H9 (cell line): ENCODE data around the gene ITPR3. TPM values are rescaled to one million over a fixed set of nuclear protein-coding genes. Genes with fewer than 3 reads are reported as not detected.

Source experiments
- DNase-seq: peaks from one replicate; pipeline ENCODE4 v3.0.0-alpha.2; 2017
- H2AFZ ChIP-seq: one replicate; pipeline ENCODE4 v1.6.1; 2013; ENCODE audit warnings: mild to moderate bottlenecking, low read length, control low read depth, moderate library complexity
- H2AK5ac ChIP-seq: 2 replicates; pipeline ENCODE4 v1.6.1; 2013; ENCODE audit warnings: low read length, control low read depth, mixed read lengths; ENCODE audit not compliant: insufficient read length
- H2BK120ac ChIP-seq: one replicate; pipeline ENCODE4 v1.6.1; 2013; ENCODE audit warnings: low read depth, mild to moderate bottlenecking, low read length, control low read depth, inconsistent platforms; ENCODE audit not compliant: poor library complexity, severe bottlenecking
- H2BK12ac ChIP-seq: 2 replicates; pipeline ENCODE4 v1.6.1; 2013; ENCODE audit warnings: low read length, control low read depth, mixed read lengths, low read depth; ENCODE audit not compliant: insufficient read length
- H2BK15ac ChIP-seq: 2 replicates; pipeline ENCODE4 v1.6.1; 2013; ENCODE audit warnings: low read depth, low read length, control low read depth
- H2BK20ac ChIP-seq: one replicate; pipeline ENCODE4 v1.6.1; 2013; ENCODE audit warnings: low read depth, mild to moderate bottlenecking, low read length, control low read depth, inconsistent platforms; ENCODE audit not compliant: poor library complexity, severe bottlenecking
- H2BK5ac ChIP-seq: 2 replicates; pipeline ENCODE4 v1.6.1; 2013; ENCODE audit warnings: low read length, control low read depth, mixed read lengths; ENCODE audit not compliant: insufficient read length
- H3K14ac ChIP-seq: 2 replicates; pipeline ENCODE4 v1.6.1; 2013; ENCODE audit warnings: low read length, control low read depth; ENCODE audit not compliant: insufficient read depth
- H3K18ac ChIP-seq: 2 replicates; pipeline ENCODE4 v1.6.1; 2013; ENCODE audit warnings: low read depth, mild to moderate bottlenecking, mixed read lengths, low read length, control low read depth; ENCODE audit not compliant: insufficient read length
- H3K23ac ChIP-seq: 2 replicates; pipeline ENCODE4 v1.6.1; 2013; ENCODE audit warnings: low read length, control low read depth, mixed read lengths, low read depth; ENCODE audit not compliant: insufficient read length
- H3K23me2 ChIP-seq: 2 replicates; pipeline ENCODE4 v1.6.1; 2013; ENCODE audit warnings: low read depth, mild to moderate bottlenecking, mixed read lengths, low read length, control low read depth; ENCODE audit not compliant: insufficient read length, poor library complexity, severe bottlenecking
- H3K27ac ChIP-seq: 2 replicates; pipeline ENCODE4 v1.5.1; 2013; ENCODE audit warnings: low read length, control low read depth, mixed read lengths, low read depth; ENCODE audit not compliant: insufficient read length
- H3K27me3 ChIP-seq: 2 replicates; pipeline ENCODE4 v1.6.1; 2013; ENCODE audit warnings: low read length, control low read depth, inconsistent platforms; ENCODE audit not compliant: insufficient read depth
- H3K4ac ChIP-seq: 2 replicates; pipeline ENCODE4 v1.6.1; 2013; ENCODE audit warnings: low read depth, mild to moderate bottlenecking, control low read depth, inconsistent platforms, low read length, moderate library complexity
- H3K4me1 ChIP-seq: 2 replicates; pipeline ENCODE4 v1.6.1; 2013; ENCODE audit warnings: low read length, control low read depth, inconsistent platforms; ENCODE audit not compliant: insufficient read depth
- H3K4me2 ChIP-seq: 2 replicates; pipeline ENCODE4 v1.6.1; 2013; ENCODE audit warnings: low read length, control low read depth, mixed read lengths; ENCODE audit not compliant: insufficient read length, insufficient read depth
- H3K56ac ChIP-seq: 2 replicates; pipeline ENCODE4 v1.6.1; 2013; ENCODE audit warnings: low read depth, mild to moderate bottlenecking, mixed read lengths, low read length, control low read depth; ENCODE audit not compliant: insufficient read length
- H3K79me1 ChIP-seq: 2 replicates; pipeline ENCODE4 v1.6.1; 2013; ENCODE audit warnings: low read depth, mild to moderate bottlenecking, moderate library complexity, low read length, control low read depth, inconsistent platforms; ENCODE audit not compliant: insufficient read depth, poor library complexity, severe bottlenecking
- H3K79me2 ChIP-seq: 2 replicates; pipeline ENCODE4 v1.6.1; 2013; ENCODE audit warnings: low read length, control low read depth, inconsistent platforms; ENCODE audit not compliant: insufficient read depth
- H3K9ac ChIP-seq: 2 replicates; pipeline ENCODE4 v1.6.1; 2013; ENCODE audit warnings: low read length, control low read depth, mixed read lengths; ENCODE audit not compliant: insufficient read length; ENCODE audit errors: extremely low read depth
- H3K9me3 ChIP-seq: one replicate; pipeline ENCODE4 v1.6.1; 2013; ENCODE audit warnings: low read depth, low read length, inconsistent platforms; ENCODE audit not compliant: control insufficient read depth
- H3T11ph ChIP-seq: one replicate; pipeline ENCODE4 v1.6.1; 2013; ENCODE audit warnings: mild to moderate bottlenecking, low read length, control low read depth, inconsistent platforms
- H4K20me1 ChIP-seq: one replicate; pipeline ENCODE4 v1.6.1; 2013; ENCODE audit not compliant: control insufficient read depth, insufficient read length, insufficient read depth
- H4K5ac ChIP-seq: 2 replicates; pipeline ENCODE4 v1.6.1; 2013; ENCODE audit warnings: low read depth, mild to moderate bottlenecking, mixed read lengths, low read length, control low read depth; ENCODE audit not compliant: insufficient read length
- H4K8ac ChIP-seq: replicated peaks from 2 replicates; pipeline ENCODE4 v1.6.1; 2013; ENCODE audit warnings: low read length, control low read depth, mixed read lengths, low read depth; ENCODE audit not compliant: insufficient read length
- H4K91ac ChIP-seq: 2 replicates; pipeline ENCODE4 v1.6.1; 2013; ENCODE audit warnings: low read depth, mild to moderate bottlenecking, moderate library complexity, mixed read lengths, low read length, control low read depth; ENCODE audit not compliant: insufficient read length
- H3K27ac Mint-ChIP-seq, 3 experiments: 2 replicates in 2 of 3; 3 replicates in 1 of 3; pipeline ENCODE4 v1.8.0; 2020 to 2021; ENCODE audit warnings: mixed read lengths in 3 of 3, mild to moderate bottlenecking in 1 of 3, moderate library complexity in 1 of 3
- H3K27me3 Mint-ChIP-seq: 2 replicates; pipeline ENCODE4 v1.8.0; 2021; ENCODE audit warnings: low read depth, mild to moderate bottlenecking, moderate library complexity, mixed read lengths
- H3K36me3 Mint-ChIP-seq, 3 experiments: 2 replicates in 2 of 3; 3 replicates in 1 of 3; pipeline ENCODE4 v1.8.0; 2020 to 2021; ENCODE audit warnings: low read depth in 3 of 3, mixed read lengths in 3 of 3; ENCODE audit not compliant: insufficient read depth in 1 of 3
- H3K4me1 Mint-ChIP-seq, 2 experiments: 2 replicates each; pipeline ENCODE4 v1.8.0; 2020; ENCODE audit warnings: mixed read lengths in 2 of 2
- H3K4me3 Mint-ChIP-seq, 2 experiments: 2 replicates in 1 of 2; 3 replicates in 1 of 2; pipeline ENCODE4 v1.8.0; 2020 to 2021; ENCODE audit warnings: mild to moderate bottlenecking in 2 of 2, mixed read lengths in 2 of 2, moderate library complexity in 1 of 2
- H3K9me3 Mint-ChIP-seq, 2 experiments: 2 replicates in 1 of 2; 3 replicates in 1 of 2; pipeline ENCODE4 v1.8.0; 2020; ENCODE audit warnings: mild to moderate bottlenecking in 2 of 2, mixed read lengths in 2 of 2, moderate library complexity in 1 of 2
- WGBS: extraction: QIAGEN DNeasy Blood & Tissue Kit; methylation state at CpG from one replicate; pipeline ENCODE4 v1.1.7; 2013; ENCODE audit warnings: missing lambda C conversion rate, low lambda C conversion rate, mixed read lengths; ENCODE audit not compliant: insufficient read length; ENCODE audit errors: extremely low coverage; 5-methylcytosine and 5-hydroxymethylcytosine counted together
- total RNA-seq: library from RNA; stranded (reverse); gene quantifications from 2 replicates; pipeline ENCODE4 v1.2.1, GENCODE V29; 2021
- TF ChIP-seq, protein P1 (sequence below): fragments of 200-600 bp; sonication (generic); conservative IDR thresholded peaks from 3 replicates; pipeline ENCODE4 v1.8.0; 2021; ENCODE audit warnings: antibody characterized with exemption, mild to moderate bottlenecking

The ITPR3 gene
- total RNA-seq, 1 experiment from 2014 or later, result 40.3 TPM

DNA sequence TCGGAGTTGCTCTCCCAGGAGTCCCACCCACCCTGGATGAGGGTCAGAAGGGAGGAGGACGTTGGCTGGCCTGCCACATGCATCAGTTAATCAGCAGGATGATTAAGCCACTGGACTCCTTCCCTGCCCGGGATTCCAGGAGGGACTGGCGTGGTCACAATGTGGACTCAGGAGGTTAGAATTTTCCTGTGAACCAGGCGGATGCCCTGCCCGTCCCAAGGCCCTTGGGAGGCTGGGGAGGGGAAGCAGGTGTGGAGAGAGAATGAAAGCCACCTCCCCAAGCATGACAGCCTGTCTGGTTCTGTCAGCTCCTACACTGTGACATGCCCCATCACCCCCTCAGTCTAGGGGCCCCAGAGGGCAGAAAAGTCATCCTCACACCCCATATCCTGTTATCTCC lies 11.6 kb upstream of the ITPR3 start:
- Histone ChIP-seq H3K79me1 (no peaks in the 10 kb centered on the region), H4K5ac (no peak overlapping the region), H3K79me2 (no peaks in the 10 kb centered on the region), H3K9me3 (no peaks in the 10 kb centered on the region), H3K4me1 (peaks cover 8% of the 10 kb centered on the region; the same call in 1 of the 2 replicates), H3K4ac (no peak overlapping the region), H2AFZ (no peak overlapping the region), H2BK5ac (no peak overlapping the region), H3K18ac (no peak overlapping the region), H4K91ac (no peak overlapping the region), H3K27ac (no peak overlapping the region), H2BK12ac (no peak overlapping the region), H3K27me3 (no peaks in the 10 kb centered on the region), H4K20me1 (no peaks in the 10 kb centered on the region), H3K56ac (no peak overlapping the region), H3K14ac (no peak overlapping the region), H2AK5ac (no peak overlapping the region), H2BK15ac (no peak overlapping the region), H3T11ph (no peak overlapping the region), H4K8ac (no peak overlapping the region), H3K23ac (no peak overlapping the region), H2BK120ac (no peak overlapping the region), H3K4me2 (no peak overlapping the region), H3K9ac (no peak overlapping the region), H2BK20ac (no peak overlapping the region), H3K23me2 (no peaks in the 10 kb centered on the region)
- H3K27ac Mint-ChIP-seq, result 0 out of 7 replicates have a peak overlapping the region, but pooled peaks of 1 of the 3 experiments have one; percentile 25
- H3K4me1 Mint-ChIP-seq, result peaks cover 44 to 61% of the 10 kb centered on the region in 2 experiments
- no CpG with 5 or more reads among the region's 6 CpGs for WGBS
- peaks cover 21% of the 10 kb centered on the region for H3K27me3 Mint-ChIP-seq
- peaks cover 0 to 7% (median 5%) of the 10 kb centered on the region in 3 experiments; a peak in 3 of 7 replicates for H3K36me3 Mint-ChIP-seq
- DNase-seq, result no peak
- TF ChIP-seq, protein P1, sequence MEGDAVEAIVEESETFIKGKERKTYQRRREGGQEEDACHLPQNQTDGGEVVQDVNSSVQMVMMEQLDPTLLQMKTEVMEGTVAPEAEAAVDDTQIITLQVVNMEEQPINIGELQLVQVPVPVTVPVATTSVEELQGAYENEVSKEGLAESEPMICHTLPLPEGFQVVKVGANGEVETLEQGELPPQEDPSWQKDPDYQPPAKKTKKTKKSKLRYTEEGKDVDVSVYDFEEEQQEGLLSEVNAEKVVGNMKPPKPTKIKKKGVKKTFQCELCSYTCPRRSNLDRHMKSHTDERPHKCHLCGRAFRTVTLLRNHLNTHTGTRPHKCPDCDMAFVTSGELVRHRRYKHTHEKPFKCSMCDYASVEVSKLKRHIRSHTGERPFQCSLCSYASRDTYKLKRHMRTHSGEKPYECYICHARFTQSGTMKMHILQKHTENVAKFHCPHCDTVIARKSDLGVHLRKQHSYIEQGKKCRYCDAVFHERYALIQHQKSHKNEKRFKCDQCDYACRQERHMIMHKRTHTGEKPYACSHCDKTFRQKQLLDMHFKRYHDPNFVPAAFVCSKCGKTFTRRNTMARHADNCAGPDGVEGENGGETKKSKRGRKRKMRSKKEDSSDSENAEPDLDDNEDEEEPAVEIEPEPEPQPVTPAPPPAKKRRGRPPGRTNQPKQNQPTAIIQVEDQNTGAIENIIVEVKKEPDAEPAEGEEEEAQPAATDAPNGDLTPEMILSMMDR, result no peak
- H3K4me3 Mint-ChIP-seq, result 0 out of 5 replicates have a peak overlapping the region, but pooled peaks of 1 of the 2 experiments have one; percentile 49
- H3K9me3 Mint-ChIP-seq, result peaks cover 8 to 11% of the 10 kb centered on the region in 2 experiments
